ENCODE results near the gene DDX31. TPM values are rescaled to one million over a fixed set of nuclear protein-coding genes. Genes with fewer than 3 reads are reported as not detected.

The DDX31 gene
- total and polyA plus RNA-seq, 2 donors (not counting 1 experiment from before 2014, with no cell fraction given) = 16.4 to 22.7 TPM

DNA sequence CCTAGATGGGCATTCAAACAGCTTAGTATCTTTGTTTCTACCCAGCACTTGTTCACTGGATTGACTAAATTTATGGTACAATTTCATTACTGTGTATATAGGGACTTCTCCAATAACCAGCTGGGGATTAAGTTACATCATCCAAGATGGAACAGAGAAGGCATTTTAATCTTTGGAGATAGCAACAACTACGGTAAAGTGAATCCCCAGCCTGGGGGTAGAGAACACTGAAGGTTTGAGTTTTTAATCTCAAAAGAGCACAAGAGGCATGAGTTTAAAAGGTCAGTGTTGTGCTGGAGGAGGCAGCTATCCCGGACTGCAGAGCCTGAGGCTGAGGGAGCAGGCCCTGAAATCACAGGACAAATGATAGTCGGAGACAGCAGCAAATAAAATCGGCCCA is 28.6 kb downstream of the DDX31 start:
- intact Hi-C loops (cut with micrococcal nuclease) = no loop called here
- no peaks in the 10 kb centered on the region for H3K9me3 Mint-ChIP-seq (ENCODE audit: insufficient read depth)
- CTCF ChIA-PET = no interaction called here
- ATAC-seq (ENCODE audit: low read depth) (no peak), DNase-seq (no peak)
- H3K27ac Mint-ChIP-seq = no peak overlapping the region
- peaks cover 10 to 74% of the 10 kb centered on the region in 2 experiments for H3K36me3 ChIP-seq (replicated peaks in 1 of 2; ENCODE audit: control extremely low read depth in 1 of 2, control insufficient read depth in 1 of 2, extremely low read depth in 1 of 2, insufficient read depth in 2 of 2, low read length in 1 of 2)
- H2AFZ ChIP-seq (ENCODE audit: insufficient read depth, low read depth, low read length, poor library complexity, severe bottlenecking) = no peak overlapping the region
- H3K9me3 ChIP-seq (ENCODE audit: control extremely low read depth in 1 of 3, control insufficient read depth in 2 of 3, insufficient read depth in 1 of 3, low read length in 2 of 3) = no peaks in the 10 kb centered on the region
- H3K4me3 Mint-ChIP-seq = no peak overlapping the region
- H3K4me2 ChIP-seq (replicated peaks; ENCODE audit: low read depth, low read length, poor library complexity, severe bottlenecking) = no peak overlapping the region
- no peaks in the 10 kb centered on the region for H3K27me3 ChIP-seq (replicated peaks in 1 of 4; ENCODE audit: control extremely low read depth in 1 of 4, control insufficient read depth in 3 of 4, insufficient read depth in 4 of 4, low read length in 3 of 4)
- POLR2A ChIA-PET = no interaction called here
- no peak for TF ChIP-seq EZH2 (IDR thresholded peaks at IDR 0.05; ENCODE audit: borderline replicate concordance, insufficient read depth, low read depth, low read length, poor library complexity, severe bottlenecking)
- TF ChIP-seq, protein P1, sequence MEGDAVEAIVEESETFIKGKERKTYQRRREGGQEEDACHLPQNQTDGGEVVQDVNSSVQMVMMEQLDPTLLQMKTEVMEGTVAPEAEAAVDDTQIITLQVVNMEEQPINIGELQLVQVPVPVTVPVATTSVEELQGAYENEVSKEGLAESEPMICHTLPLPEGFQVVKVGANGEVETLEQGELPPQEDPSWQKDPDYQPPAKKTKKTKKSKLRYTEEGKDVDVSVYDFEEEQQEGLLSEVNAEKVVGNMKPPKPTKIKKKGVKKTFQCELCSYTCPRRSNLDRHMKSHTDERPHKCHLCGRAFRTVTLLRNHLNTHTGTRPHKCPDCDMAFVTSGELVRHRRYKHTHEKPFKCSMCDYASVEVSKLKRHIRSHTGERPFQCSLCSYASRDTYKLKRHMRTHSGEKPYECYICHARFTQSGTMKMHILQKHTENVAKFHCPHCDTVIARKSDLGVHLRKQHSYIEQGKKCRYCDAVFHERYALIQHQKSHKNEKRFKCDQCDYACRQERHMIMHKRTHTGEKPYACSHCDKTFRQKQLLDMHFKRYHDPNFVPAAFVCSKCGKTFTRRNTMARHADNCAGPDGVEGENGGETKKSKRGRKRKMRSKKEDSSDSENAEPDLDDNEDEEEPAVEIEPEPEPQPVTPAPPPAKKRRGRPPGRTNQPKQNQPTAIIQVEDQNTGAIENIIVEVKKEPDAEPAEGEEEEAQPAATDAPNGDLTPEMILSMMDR (IDR thresholded peaks at IDR 0.05) = no peak
- WGBS (ENCODE audit: insufficient coverage) = 100% methylated on average over 4 of the region's 4 CpGs
- H4K20me1 ChIP-seq (ENCODE audit: control insufficient read depth, insufficient read depth, low read length, poor library complexity, severe bottlenecking) = no peaks in the 10 kb centered on the region
- peaks cover 5% of the 10 kb centered on the region for H3K79me2 ChIP-seq (ENCODE audit: control insufficient read depth, insufficient read depth, low read length)
- no peak overlapping the region for H3K4me3 ChIP-seq (ENCODE audit: control extremely low read depth in 1 of 5, extremely low read depth in 1 of 5, insufficient read depth in 1 of 5, low read depth in 2 of 5, low read length in 4 of 5)
- H3K27me3 Mint-ChIP-seq = no peaks in the 10 kb centered on the region
- no peak overlapping the region for H3K27ac ChIP-seq (ENCODE audit: low read length in 2 of 2)
- H3K9ac ChIP-seq (ENCODE audit: low read length) = no peak overlapping the region
- no peaks in the 10 kb centered on the region for H3K4me1 ChIP-seq (ENCODE audit: control insufficient read depth in 2 of 2, insufficient read depth in 2 of 2, low read length in 2 of 2)
- no peaks in the 10 kb centered on the region for H3K4me1 Mint-ChIP-seq

DNA sequence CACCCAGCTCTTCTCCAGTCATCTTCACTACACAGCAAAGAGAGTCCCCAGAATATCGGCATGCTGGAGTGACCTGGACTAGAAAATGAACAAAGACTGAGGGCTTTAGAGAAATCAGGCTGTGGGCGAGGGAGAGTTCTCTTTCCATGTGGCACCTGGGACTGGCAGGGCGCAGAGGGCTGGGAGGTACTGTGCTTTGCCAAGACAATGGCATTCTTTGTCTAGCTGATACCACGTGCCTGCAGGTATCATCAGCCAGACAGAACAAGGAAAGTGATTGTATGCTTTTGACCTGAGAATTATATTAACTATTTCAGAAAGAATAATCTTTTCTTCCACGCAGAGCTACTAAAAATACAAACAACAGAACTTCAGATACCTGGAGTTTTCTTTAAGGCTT is 30.5 kb downstream of the DDX31 start:
- ATAC-seq (ENCODE audit: low read depth) = no peak
- Histone ChIP-seq H3K36me3 (replicated peaks in 1 of 2; ENCODE audit: control extremely low read depth in 1 of 2, control insufficient read depth in 1 of 2, extremely low read depth in 1 of 2, insufficient read depth in 2 of 2, low read length in 1 of 2) (peaks cover 14 to 60% of the 10 kb centered on the region in 2 experiments), H3K79me2 (ENCODE audit: control insufficient read depth, insufficient read depth, low read length) (peaks cover 5% of the 10 kb centered on the region), H3K27ac (ENCODE audit: low read length in 2 of 2) (no peak overlapping the region), H3K4me3 (ENCODE audit: control extremely low read depth in 1 of 5, extremely low read depth in 1 of 5, insufficient read depth in 1 of 5, low read depth in 2 of 5, low read length in 4 of 5) (no peak overlapping the region), H3K9me3 (ENCODE audit: control extremely low read depth in 1 of 3, control insufficient read depth in 2 of 3, insufficient read depth in 1 of 3, low read length in 2 of 3) (no peaks in the 10 kb centered on the region), H2AFZ (ENCODE audit: insufficient read depth, low read depth, low read length, poor library complexity, severe bottlenecking) (no peak overlapping the region), H4K20me1 (ENCODE audit: control insufficient read depth, insufficient read depth, low read length, poor library complexity, severe bottlenecking) (no peaks in the 10 kb centered on the region), H3K9ac (ENCODE audit: low read length) (no peak overlapping the region), H3K4me1 (ENCODE audit: control insufficient read depth in 2 of 2, insufficient read depth in 2 of 2, low read length in 2 of 2) (no peaks in the 10 kb centered on the region), H3K4me2 (replicated peaks; ENCODE audit: low read depth, low read length, poor library complexity, severe bottlenecking) (no peak overlapping the region), H3K27me3 (replicated peaks in 1 of 4; ENCODE audit: control extremely low read depth in 1 of 4, control insufficient read depth in 3 of 4, insufficient read depth in 4 of 4, low read length in 3 of 4) (no peaks in the 10 kb centered on the region)
- Mint-ChIP-seq H3K27me3 (no peaks in the 10 kb centered on the region), H3K4me1 (no peaks in the 10 kb centered on the region), H3K4me3 (no peak overlapping the region), H3K27ac (no peak overlapping the region), H3K9me3 (ENCODE audit: insufficient read depth) (no peaks in the 10 kb centered on the region)
- intact Hi-C loops (cut with micrococcal nuclease) = no loop called here
- DNase-seq = no peak
- TF ChIP-seq EZH2 (IDR thresholded peaks at IDR 0.05; ENCODE audit: borderline replicate concordance, insufficient read depth, low read depth, low read length, poor library complexity, severe bottlenecking) = no peak
- TF ChIP-seq, protein P1 (IDR thresholded peaks at IDR 0.05) = no peak
- POLR2A ChIA-PET = no interaction called here
- CTCF ChIA-PET = no interaction called here
- 100% methylated on average over 3 of the region's 5 CpGs for WGBS (ENCODE audit: insufficient coverage)
